Measurements from ENCODE around the gene CAMK1D. TPM values are rescaled to one million over a fixed set of nuclear protein-coding genes. Genes with fewer than 3 reads are reported as not detected.

The CAMK1D gene
- total RNA-seq, 1 donor from 2014 or later: 36.3 TPM

DNA sequence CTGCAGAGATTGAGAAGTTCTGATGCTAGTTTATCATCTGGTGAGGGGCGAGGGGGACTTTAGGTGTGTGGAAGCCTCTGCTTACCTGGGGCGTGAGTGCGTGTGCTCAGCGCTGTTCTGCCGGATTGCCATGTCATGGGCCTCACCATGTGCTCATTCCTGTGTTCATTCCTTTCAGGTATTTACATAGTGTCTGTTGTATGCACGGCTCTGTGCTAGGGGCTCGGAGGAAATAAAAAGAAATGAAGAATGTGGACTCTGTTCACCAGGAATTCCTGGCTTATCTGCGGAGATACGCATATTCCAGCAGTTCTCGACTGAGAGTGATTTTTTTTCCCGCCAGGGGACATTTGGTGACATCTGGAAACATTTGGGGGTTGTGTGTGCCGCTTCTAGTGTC is 152.0 kb downstream of the CAMK1D start:
- DNase-seq (ENCODE audit: low spot score): no peak
- TF ChIP-seq CTCF (IDR thresholded peaks at IDR 0.05): no peak
- Mint-ChIP-seq H3K36me3 (ENCODE audit: low read depth) (no peaks in the 10 kb centered on the region), H3K4me1 (ENCODE audit: low read depth) (peaks cover 39% of the 10 kb centered on the region), H3K9me3 (ENCODE audit: low read depth) (no peaks in the 10 kb centered on the region), H3K4me3 (ENCODE audit: unreplicated experiment) (no peak overlapping the region), H3K27me3 (ENCODE audit: low read depth) (no peaks in the 10 kb centered on the region), H3K27ac (ENCODE audit: unreplicated experiment) (peak overlapping the region; percentile 22)

GRCh38 chr10:12501841-12502525 is 152.6 kb downstream of the CAMK1D start:
- no peak for TF ChIP-seq CTCF (IDR thresholded peaks at IDR 0.05)
- Mint-ChIP-seq H3K9me3 (ENCODE audit: low read depth) (no peaks in the 10 kb centered on the region), H3K27me3 (ENCODE audit: low read depth) (no peaks in the 10 kb centered on the region), H3K4me1 (ENCODE audit: low read depth) (peaks cover 39% of the 10 kb centered on the region), H3K27ac (ENCODE audit: unreplicated experiment) (no peak overlapping the region), H3K36me3 (ENCODE audit: low read depth) (no peaks in the 10 kb centered on the region), H3K4me3 (ENCODE audit: unreplicated experiment) (no peak overlapping the region)
- DNase-seq (ENCODE audit: low spot score): no peak

- no peaks in the 10 kb centered on the region for H3K36me3 Mint-ChIP-seq (ENCODE audit: low read depth)
- TF ChIP-seq CTCF (IDR thresholded peaks at IDR 0.05): no peak
- H3K27ac Mint-ChIP-seq (ENCODE audit: unreplicated experiment): no peak overlapping the region
- no peaks in the 10 kb centered on the region for H3K27me3 Mint-ChIP-seq (ENCODE audit: low read depth)
- no peak overlapping the region for H3K4me3 Mint-ChIP-seq (ENCODE audit: unreplicated experiment)
- H3K4me1 Mint-ChIP-seq (ENCODE audit: low read depth): peaks cover 39% of the 10 kb centered on the region
- no peak for DNase-seq (ENCODE audit: low spot score)
- H3K9me3 Mint-ChIP-seq (ENCODE audit: low read depth): no peaks in the 10 kb centered on the region
Observed at GRCh38 chr10:12502526-12503274, 153.4 kb downstream of the CAMK1D start.

GRCh38 chr10:12503311-12503710 is 154.0 kb downstream of the CAMK1D start:
- TF ChIP-seq CTCF (IDR thresholded peaks at IDR 0.05): no peak
- no peak for DNase-seq (ENCODE audit: low spot score)
- Mint-ChIP-seq H3K4me1 (ENCODE audit: low read depth) (peaks cover 35% of the 10 kb centered on the region), H3K27ac (ENCODE audit: unreplicated experiment) (no peak overlapping the region), H3K27me3 (ENCODE audit: low read depth) (no peaks in the 10 kb centered on the region), H3K4me3 (ENCODE audit: unreplicated experiment) (no peak overlapping the region), H3K9me3 (ENCODE audit: low read depth) (no peaks in the 10 kb centered on the region), H3K36me3 (ENCODE audit: low read depth) (no peaks in the 10 kb centered on the region)

GRCh38 chr10:12504176-12504575 is 154.8 kb downstream of the CAMK1D start:
- peaks cover 1% of the 10 kb centered on the region for H3K36me3 Mint-ChIP-seq (ENCODE audit: low read depth)
- peaks cover 26% of the 10 kb centered on the region for H3K4me1 Mint-ChIP-seq (ENCODE audit: low read depth)
- TF ChIP-seq CTCF (IDR thresholded peaks at IDR 0.05): no peak
- H3K4me3 Mint-ChIP-seq (ENCODE audit: unreplicated experiment): no peak overlapping the region
- H3K27me3 Mint-ChIP-seq (ENCODE audit: low read depth): no peaks in the 10 kb centered on the region
- DNase-seq (ENCODE audit: low spot score): no peak
- no peak overlapping the region for H3K27ac Mint-ChIP-seq (ENCODE audit: unreplicated experiment)
- no peaks in the 10 kb centered on the region for H3K9me3 Mint-ChIP-seq (ENCODE audit: low read depth)
